Stimulated activated CD8-positive, alpha-beta memory T cell treated with anti-CD3 and anti-CD28 coated beads, Interleukin-7, amount 100 ng/mL, for 4 hours (primary cell): ENCODE data around the gene FLAD1.

Experiments used
- DNase-seq, 2 donors: peaks; one replicate each; pipeline ENCODE4 v3.0.0-alpha.2; 2020; ENCODE audit warnings: low read depth in 2 of 2

Gene FLAD1

GRCh38 chr1:155034318-155035208 lies 51.4 kb downstream of the FLAD1 start:
- no peak for DNase-seq

GRCh38 chr1:155035936-155036335 lies 52.8 kb downstream of the FLAD1 start:
- no peak for DNase-seq

- DNase-seq: no peak
Observed at GRCh38 chr1:155037043-155037442, 53.9 kb downstream of the FLAD1 start.

GRCh38 chr1:155037851-155038441 lies 54.8 kb downstream of the FLAD1 start:
- DNase-seq: no peak

- no peak for DNase-seq
Observed at GRCh38 chr1:155038602-155039307, 55.6 kb downstream of the FLAD1 start.

- no peak for DNase-seq
Observed at GRCh38 chr1:155039308-155039669, 56.1 kb downstream of the FLAD1 start.

GRCh38 chr1:155040358-155041093 lies 57.4 kb downstream of the FLAD1 start:
- no peak for DNase-seq
